ENCODE measurements around the gene HCRT. TPM values are rescaled to one million over a fixed set of nuclear protein-coding genes. Genes with fewer than 3 reads are reported as not detected.

The HCRT gene
- total and polyA plus RNA-seq, 5 experiments from 2014 or later, result not detected

Other genes with a start within 250 kb of the HCRT start
- 10 to 100 TPM; 30.6 to 34.1 TPM for gene CNP, start 218.7 kb downstream of the HCRT start, total RNA-seq
- gene CNP, start 218.7 kb downstream of the HCRT start, polyA plus RNA-seq, result 10 to 100 TPM; 27.0 to 33.6 (median 27.5) TPM
- 100 to 1,000 TPM; 118 to 129 TPM for gene DNAJC7, start 168.0 kb downstream of the HCRT start, total RNA-seq
- 10 to 100 TPM; 63.6 to 70.1 (median 66.2) TPM for gene DNAJC7, start 168.0 kb downstream of the HCRT start, polyA plus RNA-seq
- gene NKIRAS2, start 165.4 kb downstream of the HCRT start, total RNA-seq, result 10 to 100 TPM; 19.1 to 19.2 TPM
- 10 to 100 TPM; 20.5 to 30.2 (median 21.9) TPM for gene NKIRAS2, start 165.4 kb downstream of the HCRT start, polyA plus RNA-seq
- under 1 TPM; 0.52 to 0.94 TPM for gene C17orf113, start 134.9 kb downstream of the HCRT start, total RNA-seq
- gene C17orf113, start 134.9 kb downstream of the HCRT start, polyA plus RNA-seq, result under 1 TPM; 0.09 to 0.33 (median 0.13) TPM
- gene ZNF385C, start 87.0 kb downstream of the HCRT start, total RNA-seq, result under 1 TPM; 0.18 to 0.36 TPM
- under 1 TPM in 2 of 3 donors, not detected in 1; 0.09 to 0.10 TPM for gene ZNF385C, start 87.0 kb downstream of the HCRT start, polyA plus RNA-seq
- gene DHX58, start 72.7 kb downstream of the HCRT start, total RNA-seq, result 10 to 100 TPM; 53.1 to 57.3 TPM
- 10 to 100 TPM in 2 of 3 donors, 1 to 10 TPM in 1; 7.3 to 21.7 (median 13.6) TPM for gene DHX58, start 72.7 kb downstream of the HCRT start, polyA plus RNA-seq
- gene KAT2A, start 64.1 kb downstream of the HCRT start, total RNA-seq, result 10 to 100 TPM; 65.3 to 73.3 TPM
- gene KAT2A, start 64.1 kb downstream of the HCRT start, polyA plus RNA-seq, result 10 to 100 TPM in 1 of 3 donors, 1 to 10 TPM in 2; 5.1 to 11.8 (median 8.8) TPM
- not detected for gene HSPB9, start 62.6 kb downstream of the HCRT start, total RNA-seq
- gene HSPB9, start 62.6 kb downstream of the HCRT start, polyA plus RNA-seq, result not detected
- 10 to 100 TPM; 63.6 to 73.5 TPM for gene RAB5C, start 30.5 kb downstream of the HCRT start, total RNA-seq
- gene RAB5C, start 30.5 kb downstream of the HCRT start, polyA plus RNA-seq, result 10 to 100 TPM; 57.3 to 88.4 (median 60.6) TPM
- under 1 TPM; 0.11 to 0.18 TPM for gene KCNH4, start 4.3 kb downstream of the HCRT start, total RNA-seq
- gene KCNH4, start 4.3 kb downstream of the HCRT start, polyA plus RNA-seq, result not detected
- gene GHDC, start 9.0 kb upstream of the HCRT start, total RNA-seq, result 10 to 100 TPM; 25.8 to 29.6 TPM
- 10 to 100 TPM; 15.3 to 21.5 (median 17.3) TPM for gene GHDC, start 9.0 kb upstream of the HCRT start, polyA plus RNA-seq
- gene STAT5B, start 90.9 kb upstream of the HCRT start, total RNA-seq, result 100 to 1,000 TPM; 137 to 149 TPM
- 10 to 100 TPM; 66.3 to 94.0 (median 82.8) TPM for gene STAT5B, start 90.9 kb upstream of the HCRT start, polyA plus RNA-seq
- gene STAT5A, start 103.0 kb upstream of the HCRT start, total RNA-seq, result 100 to 1,000 TPM; 117 to 122 TPM
- gene STAT5A, start 103.0 kb upstream of the HCRT start, polyA plus RNA-seq, result 100 to 1,000 TPM in 1 of 3 donors, 10 to 100 TPM in 2; 59.6 to 115 (median 89.1) TPM
- gene STAT3, start 203.0 kb upstream of the HCRT start, total RNA-seq, result 100 to 1,000 TPM; 130 to 135 TPM
- gene STAT3, start 203.0 kb upstream of the HCRT start, polyA plus RNA-seq, result 100 to 1,000 TPM; 129 to 154 (median 153) TPM
- gene CAVIN1, start 237.8 kb upstream of the HCRT start, total RNA-seq, result not detected
- under 1 TPM in 1 of 3 donors, not detected in 2; 0.03 TPM for gene CAVIN1, start 237.8 kb upstream of the HCRT start, polyA plus RNA-seq

All from naive thymus-derived CD8-positive, alpha-beta T cell (primary cell).